Stimulated activated CD4-positive, alpha-beta T cell treated with anti-CD3 and anti-CD28 coated beads, Interleukin-2, amount 100 ng/mL, for 4 hours (primary cell): ENCODE results near the gene KLF7.

ENCODE experiments used
- DNase-seq: peaks from one replicate; pipeline ENCODE4 v3.0.0-alpha.2; 2020; ENCODE audit warnings: low read depth

The KLF7 gene

DNA sequence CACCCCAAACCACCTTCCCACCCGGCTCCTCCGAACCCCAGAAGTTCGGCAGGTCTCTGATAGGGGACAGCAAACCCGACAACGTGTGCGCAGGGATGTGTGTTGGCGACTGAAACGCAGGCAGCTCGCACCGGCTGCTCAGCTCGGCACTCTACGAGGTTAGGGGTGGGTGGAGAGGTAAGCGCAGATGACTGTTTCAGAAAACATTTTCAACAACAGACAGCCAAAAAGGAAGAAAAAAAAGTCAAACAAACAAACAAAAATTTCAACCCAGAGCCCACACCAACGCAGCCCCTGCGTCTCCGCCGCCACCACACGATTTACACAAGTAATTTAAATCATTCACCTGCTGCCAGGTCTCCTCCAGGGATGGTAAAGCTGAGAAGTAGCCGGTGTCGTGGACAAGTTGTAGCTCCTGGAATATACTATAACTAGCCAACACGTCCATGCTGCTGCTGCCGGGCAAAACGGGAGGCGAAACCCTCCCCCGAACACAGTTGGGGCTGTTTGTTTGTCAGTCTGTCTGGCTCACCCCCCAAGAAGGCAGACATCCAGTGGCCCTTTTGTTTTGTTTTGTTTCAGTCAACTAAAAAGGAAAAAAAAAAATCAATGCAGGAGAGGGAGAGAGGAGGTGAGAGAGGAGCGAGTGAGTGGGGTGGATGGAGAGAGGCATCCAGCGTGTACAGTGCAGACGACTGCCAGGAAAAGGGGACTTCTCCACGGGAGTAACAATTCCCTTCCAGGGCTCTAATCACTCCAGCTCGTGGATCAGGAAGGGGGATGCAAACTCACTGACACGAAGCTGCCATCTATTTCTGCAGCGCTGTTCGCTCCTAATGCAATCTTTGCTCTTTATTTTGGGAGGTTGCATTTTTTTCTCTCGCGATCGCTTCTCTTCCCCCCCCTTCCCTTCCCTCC is at the start of gene KLF7:
TSS of gene KLF7 (minus strand) at position 828 of the 918 bp plus-strand sequence. CDS start at position 448, 380 bp downstream.
- peak; percentile 51 for DNase-seq

DNA sequence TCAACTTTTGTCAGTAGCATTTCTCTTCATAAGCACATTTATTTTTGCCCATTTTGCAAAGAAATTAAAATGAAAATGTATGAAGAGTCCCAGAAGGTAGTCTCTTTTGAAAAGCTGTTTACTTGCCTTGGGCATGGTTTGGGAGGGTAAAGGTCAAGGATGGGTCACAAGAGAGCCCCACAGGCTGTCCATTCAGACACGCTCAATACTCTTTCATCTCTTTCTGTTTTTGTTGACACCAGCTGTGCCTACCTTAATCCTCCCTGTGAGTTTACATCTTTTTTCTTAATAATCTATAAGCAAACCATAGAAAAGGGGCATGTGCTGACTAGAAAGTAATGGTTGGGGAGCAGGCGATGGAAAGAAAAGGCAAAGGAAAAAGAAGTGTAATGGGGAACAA is 49.6 kb upstream of the KLF7 start:
- no peak for DNase-seq

DNA sequence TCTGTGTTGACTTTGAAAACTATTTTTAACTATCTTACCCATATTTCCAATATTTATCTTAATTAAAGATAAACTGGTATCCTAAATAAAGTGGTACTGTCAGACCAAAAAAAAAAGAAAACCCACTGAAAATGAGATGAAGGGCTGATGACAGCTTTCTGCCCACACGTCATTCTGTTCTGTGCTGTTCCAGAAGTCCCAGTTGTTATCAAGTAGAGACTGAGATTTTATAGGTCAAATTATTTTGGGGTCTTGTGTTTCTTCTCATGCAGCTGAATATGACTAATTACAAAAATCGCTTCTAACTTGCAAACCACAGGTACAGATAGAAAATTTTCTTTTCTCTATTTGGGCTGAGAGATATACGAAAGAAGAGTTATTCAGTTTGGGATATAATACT is 48.7 kb upstream of the KLF7 start:
- no peak for DNase-seq

DNA sequence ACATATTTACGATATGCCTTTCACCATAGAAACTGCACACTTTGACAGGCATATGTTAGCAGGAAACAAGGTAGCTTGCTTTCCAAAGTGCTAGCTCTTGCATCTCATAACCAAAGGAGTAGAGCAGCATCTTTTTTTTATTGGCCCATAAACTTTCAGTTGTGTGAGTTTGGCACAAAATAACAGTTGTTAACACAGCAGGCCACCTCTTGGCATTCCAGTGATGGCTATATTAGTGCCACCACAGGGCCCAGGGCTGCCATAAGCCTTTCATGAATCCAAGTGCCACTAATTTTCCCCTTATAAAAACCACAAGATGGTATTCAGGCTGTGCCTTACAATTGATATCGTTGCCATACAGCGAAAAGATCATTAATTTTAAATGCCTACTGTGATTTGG is 40.3 kb upstream of the KLF7 start:
- DNase-seq: no peak

DNA sequence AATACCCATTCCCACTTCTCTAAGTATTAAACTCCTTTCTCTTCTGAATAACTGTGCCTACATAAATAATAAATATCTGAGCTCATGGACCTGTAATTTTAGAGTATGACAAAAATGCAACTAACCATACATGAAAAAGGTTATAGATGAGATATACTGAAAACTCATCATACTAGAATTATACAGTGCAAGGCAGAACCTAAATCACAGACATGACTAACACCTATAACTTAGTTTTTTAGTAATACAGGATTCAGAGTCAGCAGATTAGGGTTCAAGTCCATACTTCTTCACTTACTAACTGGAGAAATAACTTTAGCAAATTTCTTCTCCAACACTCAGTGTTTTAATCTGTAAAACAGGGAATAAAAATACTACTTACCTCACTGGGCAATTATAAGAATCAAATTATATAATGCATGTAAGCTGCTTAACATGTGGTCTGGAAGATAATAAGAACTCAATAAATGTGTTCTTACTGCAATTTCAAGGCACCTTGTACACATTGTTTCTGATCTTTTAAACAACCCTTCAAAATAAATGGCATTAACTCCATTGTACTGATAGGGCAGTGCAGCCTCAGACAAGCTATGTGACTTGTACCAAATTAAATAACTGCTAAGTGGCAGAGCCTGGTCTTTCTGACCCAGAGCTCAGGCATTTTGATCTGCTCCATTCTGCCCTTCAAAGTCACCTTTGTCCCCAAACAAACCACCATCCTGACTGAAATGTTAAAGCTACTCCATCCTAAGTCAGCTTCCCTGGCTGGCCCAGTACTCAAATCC is 39.6 kb upstream of the KLF7 start:
- DNase-seq: no peak

DNA sequence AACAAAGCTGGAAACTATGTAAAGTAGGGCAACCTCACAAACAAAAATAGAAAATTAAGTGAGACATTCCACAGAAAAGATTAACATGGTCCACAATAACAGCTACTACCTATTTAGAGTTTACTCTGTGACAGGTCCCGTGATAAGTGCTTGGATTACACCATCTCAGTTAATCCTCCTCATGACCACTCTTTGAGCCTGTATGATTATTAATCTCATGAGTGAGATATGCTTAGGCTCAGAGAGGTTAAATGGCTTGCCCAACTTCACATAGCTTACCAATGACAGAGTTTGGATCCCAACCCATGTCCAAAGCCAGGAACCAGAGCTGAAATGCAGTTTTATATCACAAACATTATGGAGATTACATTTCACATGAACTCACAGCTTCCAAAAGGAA is 37.3 kb upstream of the KLF7 start:
- no peak for DNase-seq

DNA sequence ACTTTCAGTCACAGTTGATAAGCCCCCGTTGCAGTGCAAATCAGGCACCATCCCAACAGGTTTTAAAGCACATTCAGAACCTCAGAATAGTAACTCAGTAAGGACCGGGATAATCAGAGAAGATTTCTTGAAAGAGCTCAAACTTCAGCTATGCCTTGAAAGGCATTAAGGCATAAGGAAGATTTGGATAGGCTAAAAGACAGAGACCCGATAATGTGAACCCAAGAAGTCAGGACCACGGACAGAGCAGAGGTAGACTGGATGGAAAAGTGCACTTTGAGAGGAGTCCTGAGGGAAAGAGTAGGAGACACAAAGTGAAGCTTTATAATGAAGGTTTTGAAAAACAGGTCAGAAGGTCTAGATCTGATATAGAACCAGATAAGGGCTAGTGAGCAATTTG is 36.9 kb upstream of the KLF7 start:
- DNase-seq: no peak

DNA sequence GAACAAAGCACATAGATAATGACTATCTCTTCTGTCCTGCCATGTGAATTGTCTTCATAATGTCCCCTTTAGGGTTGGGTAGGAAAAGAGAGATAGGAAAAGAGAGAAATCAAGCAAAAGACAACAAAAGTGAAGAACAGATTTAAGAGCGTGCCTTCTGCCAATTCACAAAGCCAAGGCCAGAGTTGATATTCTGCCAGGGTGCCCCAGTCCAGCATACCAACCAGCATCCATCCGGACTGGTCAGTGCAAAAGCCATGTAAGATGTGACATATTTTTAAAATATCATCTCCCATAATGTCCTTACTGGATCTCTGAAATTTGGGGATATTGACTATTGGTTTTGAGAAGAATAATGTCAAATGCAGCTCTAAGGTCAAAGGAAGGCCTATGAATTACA is 35.7 kb upstream of the KLF7 start:
- no peak for DNase-seq

DNA sequence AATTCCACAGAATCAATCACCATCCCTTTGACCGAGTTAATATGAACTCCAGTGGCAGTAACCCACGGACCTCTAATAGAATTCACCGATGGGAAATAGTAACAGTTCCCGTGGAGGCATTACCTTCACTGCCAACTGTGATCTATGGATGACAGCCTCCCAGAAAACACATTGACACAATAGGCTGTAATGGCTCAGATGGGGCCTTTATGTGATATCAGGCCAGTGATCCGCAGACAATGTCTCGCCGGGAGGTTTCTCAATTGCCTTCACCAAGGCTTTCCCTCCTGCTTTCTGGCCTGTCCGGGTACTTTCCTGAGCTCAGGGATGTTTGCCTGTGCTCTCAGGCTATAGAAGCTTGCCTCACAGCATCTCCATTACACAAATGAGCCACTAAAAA is 34.4 kb upstream of the KLF7 start:
- no peak for DNase-seq

DNA sequence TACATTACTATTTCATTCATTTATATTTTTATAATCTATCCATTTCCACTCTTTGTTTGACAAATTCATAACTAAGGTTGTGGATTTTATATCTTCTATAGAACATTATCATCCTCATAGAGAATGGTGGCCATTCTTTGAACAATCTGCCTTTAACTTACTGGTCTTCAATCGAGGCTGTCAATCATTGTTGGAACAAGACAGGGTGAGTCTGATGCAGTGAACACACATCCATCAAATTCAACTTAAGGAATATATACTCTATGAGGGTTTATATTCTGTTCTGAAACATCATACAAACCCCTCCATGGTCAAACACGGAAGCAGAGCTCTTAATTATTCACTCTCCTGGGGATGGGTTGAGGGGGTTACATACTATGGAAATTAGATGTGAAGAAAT is 28.3 kb upstream of the KLF7 start:
- no peak for DNase-seq

DNA sequence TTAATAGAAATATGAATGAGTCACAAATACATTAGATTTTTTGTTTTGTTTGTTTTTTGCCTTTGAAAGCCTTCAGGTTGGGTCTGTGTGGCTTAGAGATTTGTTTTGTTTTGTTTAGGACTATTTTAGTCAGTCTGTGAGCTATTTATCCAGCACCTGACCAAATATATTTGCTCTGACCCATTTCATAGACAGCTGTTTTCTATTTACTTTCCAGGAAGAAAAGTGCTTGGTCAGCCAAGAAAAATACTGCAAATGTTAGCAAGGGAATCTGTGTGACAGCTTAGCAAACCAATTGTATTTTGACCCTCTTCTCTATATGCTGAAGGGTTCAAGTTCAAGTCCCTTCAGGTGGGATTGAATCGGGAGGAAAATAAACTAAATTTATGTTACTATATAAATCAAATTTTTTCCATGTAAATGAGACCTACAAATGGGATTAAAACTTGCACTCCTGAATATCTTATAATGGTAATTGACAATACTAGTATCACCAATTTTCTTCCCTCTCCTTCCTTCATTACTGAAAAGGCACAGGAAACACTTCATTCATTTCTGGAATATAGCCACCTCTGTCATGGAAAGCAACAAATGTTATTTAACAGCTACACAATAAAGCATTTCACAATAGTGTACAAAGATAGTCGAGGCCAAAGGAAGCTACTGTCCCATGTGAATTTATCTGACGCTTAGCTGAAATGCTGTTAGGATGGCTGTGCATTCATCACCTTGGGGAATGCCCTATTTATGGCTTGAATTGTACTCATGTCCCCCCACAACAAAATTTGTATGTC is 23.1 kb upstream of the KLF7 start:
- DNase-seq: no peak

DNA sequence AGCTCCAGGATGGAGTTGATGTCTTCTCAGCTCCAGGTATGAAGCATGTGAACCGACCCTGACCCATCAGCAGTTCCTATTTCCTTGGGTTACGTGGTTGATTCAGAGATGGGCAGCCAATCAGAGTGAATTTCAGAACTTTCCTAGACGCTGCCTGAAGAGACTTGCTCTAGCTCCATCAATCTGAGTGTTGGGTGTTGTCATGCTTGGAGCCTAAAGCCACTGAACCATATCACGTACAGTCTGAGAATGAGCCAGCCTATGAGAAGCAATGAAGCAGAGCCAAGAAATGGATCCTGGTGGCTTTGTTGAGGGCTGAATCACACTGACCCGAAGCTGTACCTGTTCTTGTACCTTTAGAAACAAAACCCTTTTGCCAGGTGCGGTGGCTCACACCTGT is 19.6 kb upstream of the KLF7 start:
- no peak for DNase-seq

DNA sequence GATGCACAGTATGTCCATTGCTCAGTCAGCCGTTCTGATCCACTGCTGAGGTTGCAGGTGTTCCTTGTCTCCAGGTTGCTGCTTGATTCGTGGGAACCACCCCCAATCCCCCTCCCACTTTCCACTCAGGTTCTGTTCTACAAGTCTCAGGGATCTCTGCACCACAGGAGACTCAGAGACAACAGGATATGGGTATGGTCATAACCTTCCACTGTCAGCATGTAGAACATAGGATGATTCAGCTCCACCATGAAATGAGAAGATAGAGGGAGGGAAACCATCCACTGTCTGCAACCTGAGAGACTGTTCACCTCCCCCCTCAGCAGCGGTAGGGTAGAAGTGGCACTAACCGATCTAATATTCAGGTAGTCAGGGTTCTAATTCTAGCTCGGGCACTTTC is 19.0 kb upstream of the KLF7 start:
- DNase-seq: no peak

DNA sequence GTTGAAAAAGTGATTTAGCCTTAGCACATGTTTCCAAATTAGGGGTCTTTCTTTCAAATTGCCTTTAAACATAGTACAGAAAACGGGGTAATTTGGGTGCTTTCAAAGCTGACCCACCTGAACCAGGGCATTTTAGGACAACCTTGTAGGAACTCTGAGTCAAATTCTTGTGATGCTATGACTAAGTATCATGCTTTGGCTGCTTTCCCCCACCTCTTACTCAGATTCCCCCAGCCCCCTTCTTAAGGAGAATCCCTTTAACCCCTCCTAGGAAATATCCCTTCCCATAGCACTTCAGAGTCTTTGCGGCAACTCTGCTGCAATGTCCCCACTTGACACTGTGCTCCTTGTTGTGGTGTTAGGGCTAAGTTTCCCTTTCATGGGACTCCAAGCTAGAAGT is 18.6 kb upstream of the KLF7 start:
- no peak for DNase-seq

DNA sequence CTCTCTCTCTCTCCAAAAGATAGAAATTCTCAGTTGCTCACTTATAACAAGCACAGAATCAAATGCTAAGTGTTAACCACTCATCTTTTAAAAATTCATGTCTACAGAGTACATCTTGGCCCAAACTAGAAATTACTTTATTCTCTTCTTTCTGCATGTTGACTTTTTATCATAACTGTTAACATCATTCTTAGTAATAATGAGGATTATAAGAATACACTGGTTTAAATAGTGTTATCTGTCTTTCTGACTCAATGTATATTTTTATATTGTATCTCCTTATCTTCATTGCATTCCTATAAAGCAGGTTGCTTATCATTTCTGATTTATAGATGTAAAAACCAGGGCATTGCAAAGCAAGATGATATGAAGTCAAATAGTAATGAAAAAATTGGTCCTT is 17.8 kb upstream of the KLF7 start:
- no peak for DNase-seq

DNA sequence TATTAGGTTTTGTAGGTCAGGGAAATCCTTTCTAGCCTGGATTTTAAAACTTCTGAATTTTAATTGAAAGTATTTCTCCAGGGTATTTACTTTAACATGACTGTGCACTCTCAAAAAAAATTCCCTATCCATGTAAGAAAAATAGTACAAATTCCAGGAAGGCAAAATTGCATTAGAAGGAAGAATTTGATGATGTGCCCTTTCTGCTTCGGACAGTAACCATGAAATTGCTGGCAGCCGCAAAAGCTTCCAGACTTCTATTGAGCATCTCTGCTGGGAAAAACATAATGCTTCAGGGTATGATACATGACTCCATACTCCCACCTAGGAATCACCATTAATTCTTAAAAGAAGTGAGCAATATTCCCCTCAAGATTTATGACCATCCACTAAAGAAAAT is 17.2 kb upstream of the KLF7 start:
- no peak for DNase-seq

DNA sequence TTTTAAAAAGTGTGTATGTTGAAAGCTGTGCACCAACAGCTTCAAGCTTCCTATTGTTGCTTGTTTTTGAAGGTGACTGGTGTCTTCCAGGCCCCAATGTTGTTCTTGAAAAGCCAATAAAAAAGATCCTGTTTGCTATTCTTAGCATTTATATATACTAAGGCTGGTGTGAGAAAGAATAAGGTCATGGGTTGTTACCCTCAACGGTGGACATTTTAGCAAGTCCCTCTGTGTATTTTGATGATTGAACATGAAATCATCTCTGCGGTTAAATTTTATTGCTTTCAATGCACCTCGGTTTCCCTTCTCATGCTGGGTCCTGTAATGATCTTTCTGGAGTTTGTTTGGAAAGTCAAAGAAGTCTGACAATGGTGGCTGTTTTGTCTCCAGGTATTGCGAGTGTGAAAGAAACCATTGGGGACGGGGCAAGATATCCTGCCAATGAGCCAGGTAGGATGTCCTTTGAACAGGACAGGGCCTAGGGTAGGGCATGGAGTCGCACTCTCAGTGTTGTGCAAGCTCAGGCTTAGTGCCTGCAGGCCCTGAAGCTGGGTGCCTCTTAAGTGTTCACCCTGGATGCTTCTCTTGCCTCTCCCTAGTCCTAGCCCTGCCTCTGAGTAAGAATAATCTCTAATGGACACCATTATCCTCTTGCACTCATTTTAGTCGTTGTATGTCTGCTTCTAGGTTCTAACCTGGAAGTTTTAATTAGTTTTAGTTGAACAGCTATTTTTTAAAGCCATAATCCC is 16.0 kb upstream of the KLF7 start:
- DNase-seq: no peak

DNA sequence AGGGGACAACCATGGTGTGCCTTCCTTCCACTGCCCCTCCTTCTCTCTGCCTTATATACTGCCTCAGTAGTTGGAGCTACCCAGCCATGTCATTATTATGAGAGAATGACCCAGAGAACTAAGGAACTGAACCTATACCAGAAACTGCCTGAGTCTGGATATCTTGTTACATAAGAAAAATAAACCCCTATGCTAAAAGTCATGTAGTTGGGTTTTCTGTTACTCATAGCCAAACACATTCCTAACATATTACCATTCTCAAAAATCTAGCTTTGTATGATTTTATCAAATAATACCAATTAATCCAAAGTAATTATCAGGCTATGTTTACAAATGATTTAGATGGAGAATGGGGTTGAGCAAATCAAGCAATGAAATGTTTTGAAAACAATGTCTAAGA is 15.0 kb upstream of the KLF7 start:
- no peak for DNase-seq

DNA sequence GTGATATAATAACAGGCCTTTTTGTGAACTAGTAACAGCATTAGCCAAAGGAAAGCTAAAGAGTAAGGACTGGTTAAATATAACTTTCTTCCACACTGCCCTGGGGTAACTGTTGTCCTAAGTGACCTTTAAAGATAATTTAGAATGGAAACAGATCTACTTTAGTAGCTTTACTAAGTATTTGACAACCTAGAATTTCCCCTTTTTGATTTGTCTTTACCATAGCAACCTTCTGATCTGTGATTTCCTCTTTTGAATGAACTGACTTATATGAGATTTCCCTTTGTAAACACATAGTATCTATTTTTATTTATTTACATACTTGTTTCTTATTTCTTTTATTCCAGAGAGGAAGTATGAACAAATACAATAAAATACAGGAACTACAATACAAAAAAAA is 10.5 kb upstream of the KLF7 start:
- no peak for DNase-seq

DNA sequence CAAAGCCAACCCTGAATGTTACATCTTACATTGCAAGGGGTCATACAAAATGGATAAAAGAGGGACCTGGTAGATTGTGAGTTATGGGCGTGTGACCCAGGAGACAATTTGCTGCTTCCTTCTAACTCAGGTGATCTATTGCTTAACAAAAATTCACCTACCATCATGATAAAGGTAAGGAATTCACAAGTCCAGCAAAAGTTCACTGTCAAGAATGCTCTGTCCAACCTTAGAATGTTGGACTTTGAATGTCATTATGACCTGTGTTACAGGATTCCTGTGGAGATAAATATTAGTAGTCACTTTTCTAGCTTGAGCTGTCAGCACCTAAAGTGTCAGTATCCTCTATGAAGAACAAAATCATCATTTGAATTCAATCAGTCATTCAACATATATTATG is 7.9 kb upstream of the KLF7 start:
- no peak for DNase-seq

DNA sequence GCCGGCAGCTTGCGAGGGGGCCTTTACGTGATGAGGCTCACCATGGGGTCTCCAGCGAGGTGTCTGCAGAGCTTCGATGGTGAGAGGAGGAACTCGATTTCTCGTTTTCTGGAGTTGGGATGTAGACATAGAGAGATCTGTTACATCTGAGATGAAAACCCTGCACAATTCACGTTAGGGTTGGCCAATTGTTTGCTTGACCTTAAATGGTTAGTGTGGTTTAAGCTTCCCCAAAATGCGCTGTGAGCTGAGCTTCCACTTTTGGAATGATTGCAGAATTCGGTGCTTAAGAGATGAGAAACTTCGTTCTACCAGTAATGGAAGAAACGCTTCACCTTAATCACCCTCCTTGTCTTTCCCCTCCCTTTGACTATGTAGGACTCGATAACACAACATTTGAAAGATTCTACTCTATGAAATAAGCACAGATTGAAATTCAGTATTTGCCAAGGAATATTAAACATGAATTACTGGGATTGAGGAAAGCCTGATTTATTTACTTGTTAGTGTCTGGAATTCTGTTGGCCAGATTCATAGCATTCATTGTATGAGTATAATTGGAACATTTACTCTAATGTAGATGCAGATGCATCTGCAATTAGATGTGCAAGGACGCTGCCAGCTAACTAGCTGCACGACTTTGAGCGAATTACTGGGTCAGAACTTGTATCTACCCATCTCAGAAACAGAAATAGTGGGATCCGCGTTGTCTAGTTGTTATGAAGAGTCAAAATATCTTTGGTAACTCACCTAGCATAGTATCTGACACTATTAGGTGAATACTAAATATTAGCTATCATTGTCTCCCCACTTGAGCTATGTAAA is 1.6 kb upstream of the KLF7 start:
- no peak for DNase-seq
